HG03095 (cell line): ENCODE measurements around the gene CLTB.

Experiments used
- ATAC-seq: cut with Tn5 transposase; IDR thresholded peaks from one replicate; pipeline ENCODE4 v1.9.1; 2021; ENCODE audit warnings: moderate library complexity; ENCODE audit not compliant: unreplicated experiment

Gene CLTB

DNA sequence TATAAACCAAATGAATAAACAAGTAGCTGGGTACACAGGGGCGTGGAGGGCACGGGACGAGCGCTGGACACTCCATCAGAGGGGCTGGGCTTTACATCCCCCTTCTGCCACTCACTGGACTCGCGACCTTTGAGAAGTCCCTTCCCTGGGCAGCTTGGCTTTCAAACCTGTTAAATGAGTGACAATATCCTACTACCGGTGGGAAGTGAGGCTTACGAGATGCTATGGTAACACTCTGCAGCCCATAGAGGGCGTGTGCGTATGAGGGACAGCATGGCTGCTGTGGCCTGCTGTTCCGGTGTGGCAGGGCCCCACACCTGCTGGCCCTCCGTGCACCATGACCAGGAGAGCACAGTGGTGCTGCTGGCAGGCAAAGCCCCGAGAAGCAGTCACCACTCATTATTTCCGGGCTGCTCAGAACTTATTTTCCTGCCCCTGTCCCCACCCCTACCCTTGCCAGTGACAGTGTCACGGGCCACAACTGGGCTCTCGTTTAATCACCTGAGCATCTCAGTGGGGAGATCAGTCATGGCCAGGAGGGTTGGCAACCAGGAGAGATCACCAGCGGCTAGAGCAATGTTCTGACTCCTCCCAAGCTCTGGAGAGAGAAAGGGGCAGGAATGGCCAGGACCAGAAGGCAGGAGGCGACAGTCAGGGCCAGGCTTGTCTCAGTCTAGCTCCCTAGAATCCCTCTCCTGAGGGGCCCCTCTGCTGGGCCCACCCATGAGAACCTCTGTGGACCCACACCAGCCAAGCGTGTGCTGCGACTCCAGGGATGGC lies 10.5 kb downstream of the CLTB start:
- ATAC-seq = no peak

DNA sequence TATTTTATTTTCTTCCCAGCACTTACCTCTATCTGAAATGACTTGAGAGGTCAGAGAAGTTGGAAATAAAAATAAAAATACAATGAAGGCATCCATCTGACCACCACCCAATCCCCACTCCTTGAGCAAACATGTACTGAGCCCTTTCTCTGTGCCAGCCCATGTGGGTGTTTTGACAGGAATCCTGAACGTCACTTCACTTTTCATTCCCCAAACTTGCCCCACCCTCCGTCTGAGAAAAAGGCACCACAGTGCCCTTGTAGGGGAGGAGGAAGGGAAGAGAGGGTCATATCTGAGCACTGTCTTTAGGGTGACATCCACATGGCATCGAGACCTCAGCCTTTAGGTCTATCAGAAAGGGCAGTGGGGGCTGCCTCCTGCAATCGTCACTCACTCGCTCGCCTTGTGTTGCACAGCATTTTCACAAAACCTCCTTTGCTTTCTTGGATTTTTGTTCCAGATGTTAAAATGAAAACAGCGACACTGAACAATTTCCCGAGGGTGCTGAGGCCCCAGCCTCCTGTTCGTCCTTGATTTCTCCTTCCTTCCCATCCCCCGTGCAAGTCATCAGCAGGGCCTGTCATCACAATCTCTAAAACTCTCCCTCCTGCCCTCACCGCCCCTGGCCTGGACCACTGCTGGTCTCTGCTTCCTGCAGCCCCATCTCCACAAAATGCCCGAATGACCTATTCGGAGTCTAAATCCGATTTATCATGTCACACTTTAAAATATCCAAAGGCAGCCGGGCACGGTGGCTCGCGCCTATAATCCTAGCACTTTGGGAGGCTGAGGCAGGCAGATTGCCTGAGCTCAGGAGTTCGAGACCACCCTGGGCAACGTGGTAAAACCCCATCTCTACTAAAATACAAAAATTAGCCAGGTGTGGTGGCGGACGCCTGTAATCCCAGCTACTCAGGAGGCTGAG lies 14.8 kb downstream of the CLTB start:
- ATAC-seq = no peak

DNA sequence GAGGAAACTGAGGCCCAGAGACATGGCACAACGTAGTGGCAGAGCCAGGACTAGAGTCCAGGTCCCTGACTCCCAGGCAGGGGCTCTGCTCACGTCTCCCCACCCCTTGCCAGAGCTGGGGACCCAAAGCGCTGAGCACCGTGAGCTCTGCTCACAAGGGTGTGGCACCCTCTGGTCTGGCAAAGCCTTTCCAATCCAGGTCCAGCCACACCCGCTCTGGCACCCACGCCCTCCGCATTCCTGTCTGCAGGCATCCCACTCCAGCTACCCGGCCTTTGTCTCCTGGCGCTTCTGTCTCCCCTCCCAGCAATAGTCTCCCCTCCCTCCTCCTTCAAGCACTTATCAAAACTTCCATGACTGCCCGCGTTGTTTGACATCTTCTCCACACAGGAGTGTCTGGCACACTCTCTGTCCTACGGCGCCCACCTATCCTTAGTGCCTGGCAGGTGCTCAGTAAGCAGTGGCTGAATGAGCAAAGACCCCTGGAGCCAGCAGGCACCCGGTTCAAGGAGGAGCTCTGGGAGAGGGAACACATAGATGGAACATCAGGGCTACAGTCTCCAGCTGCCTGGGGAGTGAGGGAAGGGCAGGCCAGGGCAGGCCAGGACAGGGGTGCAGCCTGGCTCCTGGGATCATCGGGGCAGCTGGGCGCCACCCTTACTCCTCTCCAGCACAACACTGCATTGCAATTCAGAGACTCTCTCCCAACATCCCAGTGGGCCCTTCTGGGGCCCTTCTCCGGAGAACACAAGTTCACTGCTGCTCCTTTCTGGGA lies 15.8 kb downstream of the CLTB start:
- no peak for ATAC-seq

GRCh38 chr5:176397736-176398420 lies 18.5 kb downstream of the CLTB start:
- no peak for ATAC-seq

DNA sequence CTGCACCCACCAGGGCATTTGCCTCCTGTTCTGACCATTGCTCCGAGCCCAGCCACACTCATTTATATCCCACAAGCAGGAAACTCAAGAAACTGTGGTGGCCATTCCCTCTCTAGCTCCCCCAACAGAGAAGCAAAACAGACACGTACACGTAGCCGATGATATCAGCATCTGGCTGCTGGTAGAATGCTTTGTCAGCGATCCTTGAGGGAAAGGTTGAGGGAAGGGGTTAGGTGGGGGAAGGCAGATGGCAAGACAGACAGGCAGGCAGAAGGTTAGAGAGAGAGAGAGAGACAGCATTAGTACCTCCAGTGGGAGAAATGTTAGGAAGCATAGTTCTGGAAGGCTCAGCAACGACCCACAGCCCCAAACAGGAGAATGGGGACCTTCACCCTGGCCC lies 20.0 kb downstream of the CLTB start:
- ATAC-seq = no peak

DNA sequence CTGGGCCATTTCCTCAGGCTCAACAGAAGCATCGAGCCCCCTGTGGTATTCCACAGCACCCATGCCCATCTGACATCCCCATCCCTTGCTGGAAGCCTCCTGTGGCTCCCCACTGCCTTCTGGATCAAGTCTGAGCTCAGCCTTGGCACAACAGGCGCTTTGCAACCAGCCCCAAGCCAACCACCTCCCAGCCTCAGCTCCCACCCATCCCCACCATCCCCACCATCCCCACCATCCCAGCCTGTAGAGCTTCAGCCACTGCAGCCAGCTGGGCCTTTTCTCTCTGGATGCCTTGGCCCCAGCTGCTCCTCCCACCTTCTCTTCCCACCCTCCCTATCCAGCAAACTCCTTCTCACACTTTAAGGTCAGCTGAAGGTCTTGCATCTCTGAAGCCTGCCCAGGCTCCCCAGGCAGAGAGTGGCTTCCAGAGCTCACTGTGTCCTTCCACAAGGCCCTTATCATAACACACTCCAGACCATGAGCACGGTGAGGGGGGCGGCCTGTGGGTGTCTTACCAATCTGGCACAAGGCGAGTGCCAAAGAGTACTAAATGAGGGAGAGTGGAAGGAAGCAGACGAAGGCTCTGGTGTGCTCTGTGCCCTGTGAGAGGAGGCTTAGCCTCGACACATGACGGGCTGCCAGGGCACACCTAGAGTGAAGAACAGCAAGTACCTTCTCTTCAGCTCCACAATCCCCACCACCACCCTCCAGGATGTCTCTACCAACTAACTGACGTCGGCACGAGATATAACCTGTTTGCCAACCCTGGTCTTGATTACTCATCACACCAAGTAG lies 21.3 kb downstream of the CLTB start:
- no peak for ATAC-seq

DNA sequence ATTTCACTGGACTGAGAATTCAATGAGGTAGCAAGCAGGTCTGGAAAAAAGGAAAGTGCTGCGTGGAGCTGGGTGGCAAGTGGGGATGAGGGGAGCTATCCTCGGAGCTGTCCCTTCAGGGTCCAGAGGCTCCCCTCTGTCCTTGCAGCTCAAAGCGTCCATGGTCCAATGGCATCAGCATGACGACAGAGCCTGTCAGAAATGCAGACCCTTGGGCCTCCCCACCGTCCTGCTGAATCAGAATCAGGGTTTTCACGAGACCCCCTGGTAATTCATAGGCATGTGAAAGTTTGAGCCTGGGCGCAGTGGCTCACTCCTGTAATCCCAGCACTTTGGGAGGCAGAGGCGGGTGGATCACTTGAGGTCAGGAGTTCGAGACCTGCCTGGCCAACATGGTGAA lies 22.2 kb downstream of the CLTB start:
- no peak for ATAC-seq

DNA sequence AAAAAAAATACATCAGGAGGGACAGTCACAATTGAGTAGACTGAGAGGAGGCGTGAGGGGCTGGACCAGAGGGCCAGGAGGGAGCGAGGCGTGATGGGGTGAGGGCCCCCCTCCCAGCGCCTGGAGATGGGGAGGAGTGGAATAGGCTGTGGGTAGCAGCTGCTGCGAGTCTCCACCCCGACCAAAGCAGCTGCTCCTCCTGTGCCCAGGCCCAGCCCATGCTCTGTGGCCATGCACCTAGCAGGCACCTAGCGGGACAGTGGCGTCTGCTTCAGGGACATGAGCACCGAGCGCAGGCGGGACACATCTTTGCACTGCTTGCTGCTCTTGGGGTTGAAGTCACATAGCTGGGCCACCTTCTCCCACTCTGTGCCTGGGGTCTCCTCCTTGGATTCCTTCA lies 23.8 kb downstream of the CLTB start:
- no peak for ATAC-seq

- ATAC-seq = no peak
Measured at GRCh38 chr5:176391999-176392398, 24.3 kb downstream of the CLTB start.

DNA sequence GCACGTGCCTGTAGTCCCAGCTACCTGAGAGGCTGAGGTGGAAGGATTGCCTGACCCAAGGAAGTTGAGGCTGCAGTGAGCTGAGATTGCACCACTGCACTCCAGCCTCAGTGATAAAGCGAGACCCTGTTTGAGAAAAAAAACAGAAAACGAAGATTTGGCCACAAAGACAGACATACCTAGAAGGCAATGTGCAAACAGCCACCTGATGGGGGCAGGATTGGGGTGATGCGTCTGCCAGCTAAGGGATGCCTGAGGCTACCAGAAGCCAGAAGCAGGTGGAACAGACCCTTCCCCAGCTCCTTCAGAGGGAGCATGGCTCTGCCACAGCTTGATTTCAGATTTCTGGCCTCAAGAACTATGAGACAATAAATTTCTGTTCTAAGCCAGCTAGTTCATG lies 24.9 kb downstream of the CLTB start:
- ATAC-seq = no peak

- ATAC-seq = no peak
Measured at GRCh38 chr5:176389135-176390123, 26.9 kb downstream of the CLTB start.

- ATAC-seq = peak; percentile 86
Measured at GRCh38 chr5:176388444-176389134, 27.8 kb downstream of the CLTB start, which contains the start of the genes HIGD2A and NOP16. Gene HIGD2A, plus strand, starts transcription at chr5:176388751. Its CDS starts 69 bp downstream, at chr5:176388820. Gene NOP16, minus strand, starts transcription at chr5:176388598. Its CDS starts 59 bp downstream, at chr5:176388539.

DNA sequence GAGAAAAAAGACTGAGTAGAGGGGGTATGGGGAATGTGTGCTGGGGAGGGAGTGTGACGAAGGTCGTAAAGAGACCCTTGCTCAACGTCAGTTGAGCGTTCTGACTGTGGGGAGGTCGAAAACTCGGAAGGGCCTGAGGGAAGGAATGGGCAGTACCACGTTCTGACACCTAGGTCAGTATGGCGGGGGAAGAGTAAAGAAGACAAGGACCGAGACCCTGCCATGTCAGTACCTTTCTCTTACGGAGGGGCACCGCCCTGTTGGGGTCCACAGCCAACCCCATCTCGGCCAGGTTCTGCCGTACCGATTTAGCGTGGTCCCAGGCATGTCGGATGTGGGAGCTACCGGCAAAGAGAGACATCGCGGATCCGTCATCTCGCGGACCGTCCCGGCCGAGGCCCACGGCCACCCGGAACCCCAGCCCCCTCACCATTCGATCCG lies 28.3 kb downstream of the CLTB start:
- no peak for ATAC-seq

DNA sequence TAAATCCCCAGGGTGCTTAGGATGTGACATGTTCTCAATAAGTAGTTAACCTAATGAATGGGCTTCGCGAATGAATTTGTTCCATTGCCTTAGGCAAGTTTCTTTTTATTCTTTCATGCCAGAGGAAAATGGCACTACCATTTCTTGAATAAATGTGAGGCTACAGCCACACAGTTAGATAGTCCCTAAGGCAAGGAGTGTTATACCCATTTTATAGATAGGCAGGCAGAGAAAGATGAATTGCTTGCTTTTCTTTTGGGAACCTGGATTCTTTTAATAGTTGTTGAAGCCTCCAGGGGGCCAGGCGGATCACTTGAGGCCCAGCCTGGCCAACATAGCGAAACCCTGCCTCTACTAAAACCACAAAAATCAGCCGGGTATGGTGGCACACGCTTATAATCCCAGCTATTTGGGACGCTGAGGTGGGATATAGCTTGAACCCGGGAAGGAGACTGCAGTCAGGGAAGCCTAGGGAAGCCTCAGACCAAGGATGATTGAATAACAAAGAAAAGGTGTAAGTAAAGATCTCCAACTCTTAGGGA lies 28.9 kb downstream of the CLTB start:
- ATAC-seq = no peak

DNA sequence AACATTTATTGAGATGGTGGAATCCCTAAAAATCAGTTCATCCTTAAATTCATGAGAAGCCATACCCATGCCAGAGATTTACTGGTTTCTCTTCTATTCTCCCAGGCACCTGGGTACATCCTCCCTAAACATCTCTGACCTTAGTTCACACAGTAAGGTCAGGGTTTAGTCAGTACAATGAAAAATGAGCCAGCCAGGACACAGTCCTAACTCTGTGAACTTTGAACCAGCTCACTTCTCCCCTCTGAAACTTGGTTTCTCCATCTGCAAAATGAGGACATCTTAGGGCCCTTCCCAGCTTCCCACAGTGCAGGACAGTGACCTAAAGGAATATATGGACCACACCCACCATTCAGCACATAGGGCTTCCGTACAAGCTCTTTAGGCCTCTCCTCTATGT lies 29.8 kb downstream of the CLTB start:
- ATAC-seq = no peak

DNA sequence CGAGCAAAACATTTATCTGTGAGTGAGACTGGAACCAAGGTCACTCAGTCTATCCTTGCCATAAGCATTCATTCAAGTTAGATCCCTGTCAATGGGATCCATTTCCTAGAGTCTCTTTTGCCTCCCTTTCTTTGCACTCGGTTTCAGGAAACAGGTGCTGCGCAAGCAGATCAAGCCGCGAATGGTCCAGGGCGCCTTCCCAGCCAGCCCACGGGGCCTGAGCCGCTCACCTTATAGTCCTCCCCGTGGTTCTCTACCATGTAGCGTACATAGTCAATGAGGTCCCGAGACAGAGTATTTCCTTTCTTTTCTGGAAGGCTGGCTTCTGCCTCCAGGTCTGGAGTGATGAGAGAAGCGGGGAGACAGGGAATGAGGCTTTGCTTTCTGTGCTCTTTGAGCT lies 31.3 kb downstream of the CLTB start:
- no peak for ATAC-seq

DNA sequence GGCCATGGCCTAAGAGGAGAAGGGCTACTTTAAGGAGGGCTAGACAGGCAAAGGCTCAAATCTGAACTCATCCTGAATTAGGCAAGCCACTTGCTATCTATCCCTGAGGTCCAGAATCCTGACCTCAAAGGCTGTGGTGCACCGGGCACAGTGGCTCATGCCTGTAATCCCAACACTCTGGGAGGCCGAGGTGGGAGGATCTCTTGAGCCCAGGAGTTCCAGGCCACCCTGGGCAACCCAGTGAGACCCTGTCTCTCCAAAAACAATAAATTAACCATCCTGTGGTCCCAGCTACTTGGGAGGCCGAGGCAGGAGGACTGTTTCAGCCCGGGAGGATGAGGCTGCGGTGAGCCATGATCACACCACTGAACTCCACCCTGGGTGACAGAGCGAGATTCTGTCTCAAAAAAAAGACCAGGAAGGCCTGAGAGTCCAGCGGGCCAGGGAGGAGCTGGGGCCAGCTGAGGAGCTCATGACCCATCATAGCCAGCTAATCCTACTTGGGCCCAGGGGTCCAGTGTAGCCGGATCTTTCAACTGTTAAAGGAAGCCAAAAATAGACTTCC lies 31.9 kb downstream of the CLTB start:
- no peak for ATAC-seq
